Nephron progenitor cell (in vitro differentiated cells): ENCODE results near the gene ARHGAP31.
"Not testable (repeated sequence)": the region's sequence is repeated elsewhere in the genome, so short reads cannot be mapped to it uniquely, and the experiment has no call there.

Experiments
- DNase-seq: peaks from one replicate; pipeline ENCODE4 v3.0.0; 2021
- H3K27ac Mint-ChIP-seq: 2 replicates; pipeline ENCODE4 v1.8.0; 2021; ENCODE audit warnings: mild to moderate bottlenecking, moderate library complexity, mixed read lengths
- H3K27me3 Mint-ChIP-seq: 2 replicates; pipeline ENCODE4 v1.8.0; 2021; ENCODE audit warnings: mild to moderate bottlenecking, low read depth, mixed read lengths; ENCODE audit not compliant: poor library complexity
- H3K36me3 Mint-ChIP-seq: 2 replicates; pipeline ENCODE4 v1.8.0; 2021; ENCODE audit warnings: low read depth, mixed read lengths
- H3K4me1 Mint-ChIP-seq: 2 replicates; pipeline ENCODE4 v1.8.0; 2021; ENCODE audit warnings: mixed read lengths
- H3K4me3 Mint-ChIP-seq: 2 replicates; pipeline ENCODE4 v1.8.0; 2021; ENCODE audit warnings: mild to moderate bottlenecking, moderate library complexity, mixed read lengths
- H3K9me3 Mint-ChIP-seq: 2 replicates; pipeline ENCODE4 v1.8.0; 2021; ENCODE audit warnings: mild to moderate bottlenecking, moderate library complexity, mixed read lengths
- CTCF ChIP-seq: fragments of 200-600 bp; sonication (generic); IDR thresholded peaks from 2 replicates; pipeline ENCODE4 v1.5.0; 2021; ENCODE audit warnings: antibody characterized with exemption

Gene ARHGAP31

DNA sequence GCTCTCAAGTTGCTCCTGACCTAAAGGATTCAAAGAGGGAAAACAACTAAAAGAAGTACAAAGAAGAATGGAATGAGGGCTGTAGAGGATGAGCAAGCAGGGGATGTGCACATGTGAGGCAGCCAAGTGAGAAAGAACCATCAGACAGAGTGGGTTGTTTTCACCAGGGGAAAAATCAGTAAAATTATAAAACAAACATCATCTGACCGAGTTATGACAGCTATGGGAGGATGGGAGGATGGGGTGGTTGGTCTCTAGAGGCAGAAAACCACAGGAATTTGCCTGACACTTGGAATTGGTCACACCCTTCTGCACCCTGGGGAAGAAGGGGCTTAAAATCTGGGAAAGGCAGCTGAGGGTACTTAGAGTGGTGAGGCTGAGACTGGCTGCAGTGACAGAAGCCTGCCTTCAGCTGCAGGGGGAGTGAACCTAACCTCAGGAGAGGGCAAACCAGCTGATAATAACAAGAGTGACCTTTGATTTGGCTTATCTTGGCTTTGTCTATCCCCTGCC, 10.1 kb downstream of the ARHGAP31 start:
- no peaks in the 10 kb centered on the region for H3K27me3 Mint-ChIP-seq
- TF ChIP-seq CTCF = no peak
- H3K27ac Mint-ChIP-seq = no peak overlapping the region
- H3K4me1 Mint-ChIP-seq = peaks cover 21% of the 10 kb centered on the region
- H3K4me3 Mint-ChIP-seq = no peak overlapping the region
- peaks cover 10% of the 10 kb centered on the region for H3K9me3 Mint-ChIP-seq
- DNase-seq = no peak
- H3K36me3 Mint-ChIP-seq = peaks cover 16% of the 10 kb centered on the region

- H3K36me3 Mint-ChIP-seq = peaks cover 16% of the 10 kb centered on the region
- H3K27ac Mint-ChIP-seq = no peak overlapping the region
- no peak for TF ChIP-seq CTCF
- no peaks in the 10 kb centered on the region for H3K27me3 Mint-ChIP-seq
- H3K4me1 Mint-ChIP-seq = peaks cover 32% of the 10 kb centered on the region
- DNase-seq = no peak
- H3K4me3 Mint-ChIP-seq = no peak overlapping the region
- peaks cover 10% of the 10 kb centered on the region for H3K9me3 Mint-ChIP-seq
Observed at GRCh38 chr3:119305286-119305685, 11.1 kb downstream of the ARHGAP31 start.

DNA sequence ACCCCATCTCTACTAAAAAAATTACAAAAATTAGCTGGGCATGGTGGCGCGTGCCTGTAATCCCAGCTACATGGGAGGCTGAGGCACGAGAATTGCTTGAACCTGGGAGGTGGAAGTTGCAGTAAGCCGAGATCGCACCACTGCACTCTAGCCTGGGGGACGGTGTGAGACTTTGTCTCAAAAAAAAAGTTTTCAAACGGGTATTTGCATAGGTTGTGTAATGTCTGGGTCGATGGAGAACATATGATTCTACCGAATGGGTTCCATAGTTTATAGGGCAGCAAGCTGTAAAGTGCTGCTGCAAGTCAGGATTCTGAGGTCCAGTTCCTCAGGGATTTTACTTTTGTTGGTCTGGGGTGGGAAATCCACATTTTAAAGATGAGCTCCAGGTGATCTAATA, 12.2 kb downstream of the ARHGAP31 start:
- Mint-ChIP-seq H3K36me3 (peaks cover 16% of the 10 kb centered on the region), H3K4me1 (peaks cover 42% of the 10 kb centered on the region)
- not testable (repeated sequence) for H3K9me3 Mint-ChIP-seq, H3K4me3 Mint-ChIP-seq, DNase-seq, H3K27ac Mint-ChIP-seq, H3K27me3 Mint-ChIP-seq

DNA sequence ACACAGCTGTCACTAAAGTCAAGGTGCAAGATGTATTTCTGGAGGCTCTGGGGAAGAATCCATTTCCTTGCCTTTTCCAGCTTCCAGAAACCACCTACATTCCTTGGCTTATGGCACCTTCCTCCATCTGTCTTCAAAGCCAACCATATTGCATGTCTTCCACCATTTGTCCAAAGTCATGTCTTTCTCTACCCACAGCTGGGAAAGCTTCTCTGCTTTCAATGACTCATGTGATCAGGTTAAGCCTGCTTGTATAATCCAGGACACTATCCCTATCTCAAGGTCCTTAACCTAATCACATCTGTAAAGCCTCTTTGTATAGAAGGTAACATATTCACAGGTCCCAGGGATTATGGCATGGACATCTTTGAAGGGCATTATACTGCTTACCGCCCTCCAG, 14.2 kb downstream of the ARHGAP31 start:
- Mint-ChIP-seq H3K27ac (no peak overlapping the region), H3K4me1 (peaks cover 43% of the 10 kb centered on the region), H3K9me3 (peaks cover 10% of the 10 kb centered on the region), H3K4me3 (no peak overlapping the region), H3K27me3 (no peaks in the 10 kb centered on the region), H3K36me3 (peaks cover 16% of the 10 kb centered on the region)
- no peak for DNase-seq
- no peak for TF ChIP-seq CTCF

DNA sequence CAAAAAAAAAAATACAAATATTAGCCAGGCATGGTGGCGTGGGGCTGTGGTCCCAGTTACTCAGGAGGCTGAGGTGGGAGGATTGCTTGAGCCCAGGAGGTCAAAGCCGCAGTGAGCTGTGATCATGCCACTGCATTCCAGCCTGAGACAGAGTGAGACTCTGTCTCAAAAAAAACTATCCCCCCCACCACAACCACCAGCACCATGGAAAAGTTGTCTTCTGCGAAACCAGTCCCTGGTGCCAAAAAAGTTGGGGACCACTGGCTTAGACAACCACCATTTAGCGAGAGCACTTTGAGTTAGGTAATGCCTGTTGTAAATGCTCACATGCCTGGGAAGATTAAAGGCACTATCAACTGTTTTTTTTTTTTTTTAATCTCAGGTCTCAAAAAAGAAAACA, 15.4 kb downstream of the ARHGAP31 start:
- H3K9me3 Mint-ChIP-seq = peaks cover 10% of the 10 kb centered on the region
- no peak for TF ChIP-seq CTCF
- DNase-seq = no peak
- peaks cover 23% of the 10 kb centered on the region for H3K36me3 Mint-ChIP-seq
- peaks cover 36% of the 10 kb centered on the region for H3K4me1 Mint-ChIP-seq
- H3K27ac Mint-ChIP-seq = no peak overlapping the region
- no peak overlapping the region for H3K4me3 Mint-ChIP-seq
- H3K27me3 Mint-ChIP-seq = no peaks in the 10 kb centered on the region

DNA sequence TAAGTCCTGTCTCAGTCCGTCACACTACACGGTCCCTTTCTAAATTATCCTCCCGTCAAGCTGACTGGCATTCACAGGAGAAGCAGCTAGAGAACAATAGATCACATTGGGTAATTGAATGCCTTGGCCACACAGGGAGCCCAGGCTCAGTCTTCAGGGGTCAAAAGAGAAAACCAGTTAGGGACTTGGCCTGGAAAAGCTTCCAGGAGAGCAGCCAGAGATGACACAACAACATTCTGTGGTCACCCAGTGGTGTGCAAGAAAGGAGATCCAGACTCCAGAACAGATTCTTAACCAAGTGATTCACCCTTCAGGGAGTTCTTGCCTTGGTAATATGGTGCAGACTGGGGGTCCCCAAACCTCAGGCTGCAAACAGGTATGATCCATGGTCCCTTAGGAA, 15.9 kb downstream of the ARHGAP31 start:
- Mint-ChIP-seq H3K4me3 (no peak overlapping the region), H3K4me1 (peaks cover 35% of the 10 kb centered on the region), H3K27me3 (no peaks in the 10 kb centered on the region), H3K9me3 (peaks cover 10% of the 10 kb centered on the region), H3K36me3 (peaks cover 23% of the 10 kb centered on the region), H3K27ac (no peak overlapping the region)
- DNase-seq = no peak
- TF ChIP-seq CTCF = no peak
